ENCODE measurements around the gene TRAF6.

- TF ChIP-seq, protein P1, sequence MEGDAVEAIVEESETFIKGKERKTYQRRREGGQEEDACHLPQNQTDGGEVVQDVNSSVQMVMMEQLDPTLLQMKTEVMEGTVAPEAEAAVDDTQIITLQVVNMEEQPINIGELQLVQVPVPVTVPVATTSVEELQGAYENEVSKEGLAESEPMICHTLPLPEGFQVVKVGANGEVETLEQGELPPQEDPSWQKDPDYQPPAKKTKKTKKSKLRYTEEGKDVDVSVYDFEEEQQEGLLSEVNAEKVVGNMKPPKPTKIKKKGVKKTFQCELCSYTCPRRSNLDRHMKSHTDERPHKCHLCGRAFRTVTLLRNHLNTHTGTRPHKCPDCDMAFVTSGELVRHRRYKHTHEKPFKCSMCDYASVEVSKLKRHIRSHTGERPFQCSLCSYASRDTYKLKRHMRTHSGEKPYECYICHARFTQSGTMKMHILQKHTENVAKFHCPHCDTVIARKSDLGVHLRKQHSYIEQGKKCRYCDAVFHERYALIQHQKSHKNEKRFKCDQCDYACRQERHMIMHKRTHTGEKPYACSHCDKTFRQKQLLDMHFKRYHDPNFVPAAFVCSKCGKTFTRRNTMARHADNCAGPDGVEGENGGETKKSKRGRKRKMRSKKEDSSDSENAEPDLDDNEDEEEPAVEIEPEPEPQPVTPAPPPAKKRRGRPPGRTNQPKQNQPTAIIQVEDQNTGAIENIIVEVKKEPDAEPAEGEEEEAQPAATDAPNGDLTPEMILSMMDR (IDR thresholded peaks at IDR 0.05 in 4 of 5, conservative IDR thresholded peaks at IDR 0.05 in 1 of 5), result no peak
- no peak for TF ChIP-seq POLR2A (IDR thresholded peaks at IDR 0.05)
Measured at GRCh38 chr11:36451681-36452080, 58.4 kb downstream of the TRAF6 start.

Measured in gastrocnemius medialis (tissue), 4 donors.